HG02763 (cell line): ENCODE data around the gene SCN1A.
"Not testable (repeated sequence)": the region's sequence is repeated elsewhere in the genome, so short reads cannot be mapped to it uniquely, and the experiment has no call there.

Experiments used
- ATAC-seq: cut with Tn5 transposase; IDR thresholded peaks from one replicate; pipeline ENCODE4 v1.9.1; 2021; ENCODE audit warnings: mild to moderate bottlenecking, moderate library complexity; ENCODE audit not compliant: unreplicated experiment

Gene SCN1A

DNA sequence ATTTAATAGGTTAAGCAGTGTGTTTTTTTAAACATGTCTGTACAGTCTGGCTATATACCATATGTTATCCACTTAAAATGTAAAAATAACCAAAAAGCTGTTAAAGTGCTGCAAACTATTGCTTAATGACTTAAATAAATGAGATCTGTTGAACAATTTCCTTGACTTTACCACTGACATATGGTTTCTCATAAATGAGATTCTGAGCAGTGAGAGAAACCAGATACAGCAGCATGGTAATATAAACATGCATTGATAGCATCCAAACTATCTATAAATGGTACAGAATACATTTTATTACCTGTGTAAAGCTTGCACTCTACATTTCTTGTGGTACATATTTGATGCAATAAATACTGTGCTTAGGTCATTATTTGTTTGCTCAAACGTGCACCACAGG, 138.0 kb downstream of the SCN1A start:
- ATAC-seq, result no peak

DNA sequence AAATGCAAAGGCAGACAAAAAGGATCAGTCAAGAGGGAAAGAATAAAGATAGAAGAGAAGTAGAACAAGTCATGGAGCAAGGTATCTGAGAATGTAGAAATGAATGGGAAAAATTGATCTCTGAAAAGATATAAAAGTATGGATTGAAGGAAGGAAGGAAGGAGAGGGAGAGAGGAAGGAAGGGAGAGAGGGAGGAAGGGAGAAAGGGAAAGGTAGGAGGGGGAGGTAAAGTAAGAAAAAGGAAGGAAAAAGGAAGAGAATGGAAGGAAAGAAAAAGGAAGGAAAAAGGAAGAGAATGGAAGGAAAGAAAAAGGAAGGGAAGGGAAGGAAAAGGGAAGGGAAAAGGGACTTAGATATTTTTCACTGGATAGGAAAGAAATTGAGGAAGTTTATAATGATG, 142.7 kb downstream of the SCN1A start:
- no peak for ATAC-seq

- ATAC-seq, result not testable (repeated sequence)
These were observed 155.7 kb downstream of the SCN1A start for GRCh38 chr2:165972161-165972560.

- ATAC-seq, result no peak
These were observed 157.2 kb downstream of the SCN1A start for GRCh38 chr2:165970663-165971062.

DNA sequence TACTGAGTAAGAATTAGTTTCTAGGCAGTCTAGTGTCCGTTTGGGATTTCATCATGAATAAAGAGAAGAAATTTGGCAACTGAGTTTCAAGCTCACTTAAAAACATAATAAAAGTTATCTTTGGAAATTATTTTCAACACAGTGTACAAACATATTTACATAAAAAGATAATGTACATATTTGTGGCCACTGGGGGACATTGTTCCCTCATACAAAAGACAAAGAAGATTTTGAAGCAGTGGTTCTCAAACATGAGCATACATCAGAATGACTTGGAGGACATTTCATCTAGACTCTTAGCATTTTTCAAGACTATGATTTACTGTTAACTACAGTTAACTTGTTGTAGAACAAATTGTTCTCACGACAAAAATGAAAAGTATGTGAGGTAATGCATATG, 158.6 kb downstream of the SCN1A start:
- ATAC-seq, result no peak

GRCh38 chr2:165967746-165968145, 160.1 kb downstream of the SCN1A start:
- no peak for ATAC-seq

DNA sequence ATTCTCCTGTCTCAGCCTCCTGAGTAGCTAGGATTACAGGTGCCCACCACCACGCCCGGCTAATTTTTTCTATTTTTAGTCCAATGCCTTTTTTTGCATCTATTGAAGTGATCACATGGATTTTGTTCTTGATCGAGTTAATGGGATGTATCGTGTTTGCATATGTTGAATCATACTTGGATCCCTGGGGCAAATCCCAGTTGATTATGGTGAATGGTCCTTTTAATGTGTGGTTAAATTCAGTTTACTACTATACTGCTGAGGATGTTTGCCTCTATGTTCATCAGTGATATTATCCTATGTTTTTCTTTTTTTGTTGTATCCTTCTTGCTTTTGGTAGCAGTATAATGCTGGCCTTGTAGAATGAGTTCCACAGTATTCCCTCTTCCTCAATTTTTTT, 166.0 kb downstream of the SCN1A start:
- ATAC-seq, result no peak

- no peak for ATAC-seq
These were observed 168.4 kb downstream of the SCN1A start for GRCh38 chr2:165959371-165959770.

DNA sequence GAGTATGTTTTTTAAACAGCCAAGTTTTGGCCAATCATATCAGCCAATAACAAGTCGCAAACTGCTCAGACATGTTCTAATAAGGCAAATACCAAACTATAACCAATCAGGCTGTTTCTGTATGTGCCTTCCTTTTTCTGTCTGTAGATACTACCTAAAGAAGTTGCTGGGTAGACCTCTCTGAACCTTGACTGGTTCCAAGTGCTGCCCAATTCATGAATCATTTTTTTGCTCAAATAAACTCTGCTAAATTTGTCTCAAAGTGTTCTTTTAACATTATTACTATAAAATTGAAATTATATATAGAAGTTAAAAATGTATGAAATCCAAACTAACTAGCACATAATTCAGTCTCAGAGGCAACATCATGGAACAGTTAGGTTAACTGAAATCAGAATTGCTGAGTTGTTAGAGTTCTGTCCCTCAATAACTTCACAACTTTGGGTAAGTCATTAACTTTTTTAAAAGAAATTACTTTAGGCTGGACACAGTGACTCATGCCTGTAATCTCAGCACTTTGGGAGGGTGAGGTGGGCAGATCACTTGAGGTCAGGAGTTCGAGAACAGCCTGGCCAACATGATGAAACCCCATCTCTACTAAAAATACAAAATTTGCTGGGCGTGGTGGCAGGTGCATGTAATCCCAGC, 169.4 kb downstream of the SCN1A start:
- no peak for ATAC-seq

- no peak for ATAC-seq
These were observed 170.7 kb downstream of the SCN1A start for GRCh38 chr2:165957030-165957675.

GRCh38 chr2:165953655-165954606, 173.9 kb downstream of the SCN1A start, which contains the start of gene TTC21B:
TTC21B (minus strand) TSS chr2:165953776; CDS start chr2:165953705, 71 bp downstream.
- peak; percentile 98 for ATAC-seq

- ATAC-seq, result peak; percentile 30
These were observed 174.5 kb downstream of the SCN1A start for GRCh38 chr2:165953306-165953654.

GRCh38 chr2:165952741-165953211, 175.0 kb downstream of the SCN1A start:
- no peak for ATAC-seq

- no peak for ATAC-seq
These were observed 175.7 kb downstream of the SCN1A start for GRCh38 chr2:165952085-165952484.

DNA sequence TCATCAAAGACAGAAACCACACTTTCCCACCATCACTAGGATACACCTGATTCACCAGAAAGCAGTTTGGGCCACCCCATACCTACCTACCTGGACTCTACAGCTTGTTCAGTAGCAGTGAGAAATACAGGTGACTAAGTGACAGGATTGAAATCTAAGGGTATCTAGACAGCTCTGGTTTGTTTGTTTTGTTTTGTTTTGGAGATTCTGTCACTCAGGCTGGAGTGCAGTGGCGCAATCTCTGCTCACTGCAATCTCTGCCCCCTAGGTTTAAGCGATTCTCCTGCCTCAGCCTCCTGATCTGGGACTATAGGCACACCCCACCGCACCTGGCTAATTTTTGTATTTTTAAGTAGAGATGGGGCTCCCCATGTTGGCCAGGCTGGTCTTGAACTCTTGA, 177.4 kb downstream of the SCN1A start:
- no peak for ATAC-seq

GRCh38 chr2:165941827-165942226, 186.0 kb downstream of the SCN1A start:
- ATAC-seq, result no peak

- ATAC-seq, result no peak
These were observed 189.6 kb downstream of the SCN1A start for GRCh38 chr2:165938237-165938636.
